GM23338 (cell line): ENCODE data around the gene PNMA1. TPM values are rescaled to one million over a fixed set of nuclear protein-coding genes. Genes with fewer than 3 reads are reported as not detected.

Experiments used
- ATAC-seq: fragments of 200-7000 bp; cut with Tn5 transposase; 3 replicates; pipeline ENCODE4 v1.9.1; 2020
- DNase-seq: peaks from one replicate; pipeline ENCODE4 v3.0.0-alpha.2; 2015; ENCODE audit warnings: low spot score
- H2AFZ ChIP-seq: fragments of 200-600 bp; sonication (generic); 2 replicates; pipeline ENCODE4 v1.8.0; 2016; ENCODE audit warnings: antibody characterized with exemption, mild to moderate bottlenecking, moderate library complexity
- H3F3A ChIP-seq: fragments of 200-600 bp; sonication (generic); replicated peaks from 2 replicates; pipeline ENCODE4 v1.8.0; 2017; ENCODE audit warnings: antibody characterized with exemption, mixed run types, low read depth
- H3K27ac ChIP-seq: fragments of 200-600 bp; sonication (generic); 2 replicates; pipeline ENCODE4 v1.6.1; 2016; ENCODE audit warnings: low read depth
- H3K27me3 ChIP-seq: fragments of 200-600 bp; sonication (generic); 2 replicates; pipeline ENCODE4 v1.8.0; 2016; ENCODE audit warnings: mild to moderate bottlenecking, mixed run types, moderate library complexity; ENCODE audit not compliant: insufficient read depth
- H3K36me3 ChIP-seq: fragments of 200-600 bp; sonication (generic); 2 replicates; pipeline ENCODE4 v1.8.0; 2016; ENCODE audit warnings: mild to moderate bottlenecking; ENCODE audit not compliant: insufficient read depth
- H3K4me1 ChIP-seq: fragments of 200-600 bp; sonication (generic); 2 replicates; pipeline ENCODE4 v1.8.0; 2016; ENCODE audit warnings: mild to moderate bottlenecking, moderate library complexity; ENCODE audit not compliant: insufficient read depth
- H3K4me2 ChIP-seq: fragments of 200-600 bp; sonication (generic); 2 replicates; pipeline ENCODE4 v1.7.1; 2017; ENCODE audit warnings: mixed run types
- H3K4me3 ChIP-seq: fragments of 200-600 bp; sonication (generic); 2 replicates; pipeline ENCODE4 v1.6.1; 2016; ENCODE audit warnings: mixed run types
- H3K79me2 ChIP-seq: fragments of 200-600 bp; sonication (generic); replicated peaks from 2 replicates; pipeline ENCODE4 v1.8.0; 2017; ENCODE audit warnings: mild to moderate bottlenecking; ENCODE audit not compliant: insufficient read depth
- H3K9me2 ChIP-seq: fragments of 200-600 bp; sonication (generic); 2 replicates; pipeline ENCODE4 v1.8.0; 2017; ENCODE audit not compliant: insufficient read depth
- H4K20me1 ChIP-seq: fragments of 200-600 bp; sonication (generic); replicated peaks from 2 replicates; pipeline ENCODE4 v1.8.0; 2017; ENCODE audit warnings: mild to moderate bottlenecking; ENCODE audit not compliant: insufficient read depth
- H3K27ac Mint-ChIP-seq: 2 replicates; pipeline ENCODE4 v1.8.0; 2020; ENCODE audit warnings: inconsistent platforms, mild to moderate bottlenecking, moderate library complexity, mixed read lengths
- H3K27me3 Mint-ChIP-seq: 3 replicates; pipeline ENCODE4 v1.8.0; 2022; ENCODE audit warnings: low read depth, mild to moderate bottlenecking, moderate library complexity, mixed read lengths, inconsistent platforms; ENCODE audit not compliant: insufficient read depth, poor library complexity
- H3K36me3 Mint-ChIP-seq: 3 replicates; pipeline ENCODE4 v1.8.0; 2021; ENCODE audit warnings: low read depth, mild to moderate bottlenecking, inconsistent platforms, moderate library complexity, mixed read lengths
- H3K4me1 Mint-ChIP-seq: 3 replicates; pipeline ENCODE4 v1.8.0; 2020; ENCODE audit warnings: mild to moderate bottlenecking, inconsistent platforms, mixed read lengths
- H3K4me3 Mint-ChIP-seq: 3 replicates; pipeline ENCODE4 v1.8.0; 2021; ENCODE audit warnings: moderate library complexity, mild to moderate bottlenecking, inconsistent platforms, mixed read lengths
- H3K9me3 Mint-ChIP-seq: 3 replicates; pipeline ENCODE4 v1.8.0; 2020; ENCODE audit warnings: moderate library complexity, mild to moderate bottlenecking, inconsistent platforms, mixed read lengths
- CREB1 ChIP-seq: fragments of 250-450 bp; sonication (Bioruptor Pico); IDR thresholded peaks from 2 replicates; pipeline ENCODE4 v1.5.0; 2020; ENCODE audit warnings: low read depth, mild to moderate bottlenecking, moderate library complexity
- ETS1 ChIP-seq: IDR thresholded peaks from 2 replicates; pipeline ENCODE4 v1.6.1; 2016; ENCODE audit warnings: antibody characterized with exemption
- EZH2 ChIP-seq: fragments of 200-600 bp; sonication (generic); IDR thresholded peaks from one replicate; pipeline ENCODE4 v1.8.0; 2017; ENCODE audit warnings: antibody characterized with exemption, mild to moderate bottlenecking, low read depth; ENCODE audit not compliant: unreplicated experiment
- EZH2phosphoT487 ChIP-seq: fragments of 200-600 bp; sonication (generic); IDR thresholded peaks from one replicate; pipeline ENCODE4 v1.8.1; 2018; ENCODE audit warnings: antibody characterized with exemption; ENCODE audit not compliant: unreplicated experiment
- JUNB ChIP-seq: IDR thresholded peaks from one replicate; pipeline ENCODE4 v1.6.1; 2016; ENCODE audit warnings: antibody characterized with exemption; ENCODE audit not compliant: unreplicated experiment
- NANOG ChIP-seq: IDR thresholded peaks from 2 replicates; pipeline ENCODE4 v1.6.1; 2016; ENCODE audit warnings: antibody characterized with exemption, borderline replicate concordance
- POLR2AphosphoS5 ChIP-seq: IDR thresholded peaks from 2 replicates; pipeline ENCODE4 v1.6.1; 2016; ENCODE audit warnings: antibody characterized with exemption, low read depth
- STAT1 ChIP-seq: IDR thresholded peaks from one replicate; pipeline ENCODE4 v1.6.1; 2016; ENCODE audit warnings: antibody characterized with exemption; ENCODE audit not compliant: unreplicated experiment
- ZNF114 ChIP-seq: fragments of 250-450 bp; sonication (Bioruptor Pico); IDR thresholded peaks from 2 replicates; pipeline ENCODE4 v1.5.0; 2020; ENCODE audit warnings: mild to moderate bottlenecking, moderate library complexity
- ZNF331 ChIP-seq: fragments of 250-450 bp; sonication (Bioruptor Pico); IDR thresholded peaks from 2 replicates; pipeline ENCODE4 v1.5.0; 2020; ENCODE audit warnings: low read depth, mild to moderate bottlenecking, moderate library complexity
- long read RNA-seq: library from polyadenylated mRNA; unstranded; transcript quantifications from one replicate; pipeline ENCODE4 v2.0.0, GENCODE V29; 2020; ENCODE audit not compliant: unreplicated experiment
- polyA plus RNA-seq: library from polyadenylated mRNA; unstranded; fragments of >200 nt; fragmentation: Nextera tagmentation; extraction: Ambion mirVana; gene quantifications from 2 replicates; pipeline ENCODE4 v1.2.1, GENCODE V29; 2016
- total RNA-seq: library from RNA; depleted of rRNA; stranded (reverse); fragments of >200 nt; shearing (Covaris generic); gene quantifications from 2 replicates; pipeline ENCODE4 v1.2.3, GENCODE V29; 2014; rRNA removed
- TF ChIP-seq, protein P1 (sequence below): fragments of 250-450 bp; sonication (Bioruptor Pico); IDR thresholded peaks from 2 replicates; pipeline ENCODE4 v1.5.0; 2020; ENCODE audit warnings: mild to moderate bottlenecking, moderate library complexity

Gene PNMA1, protein sequence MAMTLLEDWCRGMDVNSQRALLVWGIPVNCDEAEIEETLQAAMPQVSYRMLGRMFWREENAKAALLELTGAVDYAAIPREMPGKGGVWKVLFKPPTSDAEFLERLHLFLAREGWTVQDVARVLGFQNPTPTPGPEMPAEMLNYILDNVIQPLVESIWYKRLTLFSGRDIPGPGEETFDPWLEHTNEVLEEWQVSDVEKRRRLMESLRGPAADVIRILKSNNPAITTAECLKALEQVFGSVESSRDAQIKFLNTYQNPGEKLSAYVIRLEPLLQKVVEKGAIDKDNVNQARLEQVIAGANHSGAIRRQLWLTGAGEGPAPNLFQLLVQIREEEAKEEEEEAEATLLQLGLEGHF
- total RNA-seq (32.9 and 35.6 TPM in 2 replicates), polyA plus RNA-seq (18.2 and 19.6 TPM in 2 replicates)
- long read RNA-seq, transcript PNMA1-201 (1 exons, 2,590 nt), result major isoform, 12 of 12 reads
- long read RNA-seq, partial matches to known transcripts, result 0 of 12 reads
- long read RNA-seq, other reads (novel, unspliced or antisense), result 0 of 12 reads

GRCh38 chr14:73713803-73714655 is at the start of gene PNMA1:
PNMA1 (minus strand) TSS chr14:73714384; CDS start chr14:73713639, 745 bp downstream.
- peaks cover 23% of the 10 kb centered on the region for H4K20me1 ChIP-seq
- peak; percentile 93 for DNase-seq
- Mint-ChIP-seq H3K27ac (peak within 1 kb of the TSS; percentile 97), H3K27me3 (peaks cover 23% of the 10 kb centered on the region), H3K36me3 (peaks cover 11% of the 10 kb centered on the region), H3K9me3 (no peaks in the 10 kb centered on the region; the same call in 2 of the 3 replicates), H3K4me1 (peaks cover 33% of the 10 kb centered on the region), H3K4me3 (peak within 1 kb of the TSS; percentile 93)
- no peaks in the 10 kb centered on the region for H3K36me3 ChIP-seq
- peaks cover 35% of the 10 kb centered on the region for H3K4me1 ChIP-seq
- H3K4me3 ChIP-seq, result peak within 1 kb of the TSS; percentile 97
- H2AFZ ChIP-seq, result peak within 1 kb of the TSS; percentile 94; the same call in 1 of the 2 replicates
- H3K27ac ChIP-seq, result peak within 1 kb of the TSS; percentile 69; the same call in 1 of the 2 replicates
- H3K27me3 ChIP-seq, result peaks cover 20% of the 10 kb centered on the region; the same call in 1 of the 2 replicates
- H3F3A ChIP-seq, result peaks cover 17% of the 10 kb centered on the region; the same call in 1 of the 2 replicates
- H3K9me2 ChIP-seq, result no peaks in the 10 kb centered on the region
- peaks cover 34% of the 10 kb centered on the region for H3K79me2 ChIP-seq
- no peak for TF ChIP-seq JUNB
- no peak for TF ChIP-seq NANOG
- no peak for TF ChIP-seq ZNF331 (CRISPR knock-in tag)
- peak; percentile 35; the same call in 1 of the 2 replicates for TF ChIP-seq CREB1
- no peak for TF ChIP-seq EZH2phosphoT487
- no peak for TF ChIP-seq EZH2
- TF ChIP-seq ETS1, result no peak
- TF ChIP-seq STAT1, result no peak
- peak; percentile 87 for TF ChIP-seq POLR2AphosphoS5
- no peak for TF ChIP-seq ZNF114 (CRISPR knock-in tag)
- ATAC-seq, result peak; percentile 66
- peak within 1 kb of the TSS; percentile 100 for H3K4me2 ChIP-seq

GRCh38 chr14:73763396-73763795 is 49.2 kb upstream of the PNMA1 start:
- no peaks in the 10 kb centered on the region; the same call in 1 of the 2 replicates for H4K20me1 ChIP-seq
- H3K4me2 ChIP-seq, result no peak overlapping the region
- DNase-seq (no peak), ATAC-seq (no peak)
- H3K27ac Mint-ChIP-seq, result no peak overlapping the region
- H3K4me1 Mint-ChIP-seq, result peaks cover 26% of the 10 kb centered on the region
- H2AFZ ChIP-seq, result no peak overlapping the region
- H3K4me3 Mint-ChIP-seq, result no peak overlapping the region
- no peak overlapping the region for H3K27ac ChIP-seq
- no peaks in the 10 kb centered on the region for H3K9me3 Mint-ChIP-seq
- peaks cover 35% of the 10 kb centered on the region for H3K27me3 ChIP-seq
- H3F3A ChIP-seq, result 0 out of 2 replicates have a peak, but pooled peaks cover 8% of the 10 kb centered on the region
- H3K36me3 ChIP-seq, result no peaks in the 10 kb centered on the region
- no peaks in the 10 kb centered on the region for H3K79me2 ChIP-seq
- H3K27me3 Mint-ChIP-seq, result peaks cover 35% of the 10 kb centered on the region
- peaks cover 16% of the 10 kb centered on the region for H3K4me1 ChIP-seq
- H3K9me2 ChIP-seq, result no peaks in the 10 kb centered on the region
- no peaks in the 10 kb centered on the region; the same call in 2 of the 3 replicates for H3K36me3 Mint-ChIP-seq
- H3K4me3 ChIP-seq, result no peak overlapping the region
- no peak for TF ChIP-seq POLR2AphosphoS5
- TF ChIP-seq, protein P1, sequence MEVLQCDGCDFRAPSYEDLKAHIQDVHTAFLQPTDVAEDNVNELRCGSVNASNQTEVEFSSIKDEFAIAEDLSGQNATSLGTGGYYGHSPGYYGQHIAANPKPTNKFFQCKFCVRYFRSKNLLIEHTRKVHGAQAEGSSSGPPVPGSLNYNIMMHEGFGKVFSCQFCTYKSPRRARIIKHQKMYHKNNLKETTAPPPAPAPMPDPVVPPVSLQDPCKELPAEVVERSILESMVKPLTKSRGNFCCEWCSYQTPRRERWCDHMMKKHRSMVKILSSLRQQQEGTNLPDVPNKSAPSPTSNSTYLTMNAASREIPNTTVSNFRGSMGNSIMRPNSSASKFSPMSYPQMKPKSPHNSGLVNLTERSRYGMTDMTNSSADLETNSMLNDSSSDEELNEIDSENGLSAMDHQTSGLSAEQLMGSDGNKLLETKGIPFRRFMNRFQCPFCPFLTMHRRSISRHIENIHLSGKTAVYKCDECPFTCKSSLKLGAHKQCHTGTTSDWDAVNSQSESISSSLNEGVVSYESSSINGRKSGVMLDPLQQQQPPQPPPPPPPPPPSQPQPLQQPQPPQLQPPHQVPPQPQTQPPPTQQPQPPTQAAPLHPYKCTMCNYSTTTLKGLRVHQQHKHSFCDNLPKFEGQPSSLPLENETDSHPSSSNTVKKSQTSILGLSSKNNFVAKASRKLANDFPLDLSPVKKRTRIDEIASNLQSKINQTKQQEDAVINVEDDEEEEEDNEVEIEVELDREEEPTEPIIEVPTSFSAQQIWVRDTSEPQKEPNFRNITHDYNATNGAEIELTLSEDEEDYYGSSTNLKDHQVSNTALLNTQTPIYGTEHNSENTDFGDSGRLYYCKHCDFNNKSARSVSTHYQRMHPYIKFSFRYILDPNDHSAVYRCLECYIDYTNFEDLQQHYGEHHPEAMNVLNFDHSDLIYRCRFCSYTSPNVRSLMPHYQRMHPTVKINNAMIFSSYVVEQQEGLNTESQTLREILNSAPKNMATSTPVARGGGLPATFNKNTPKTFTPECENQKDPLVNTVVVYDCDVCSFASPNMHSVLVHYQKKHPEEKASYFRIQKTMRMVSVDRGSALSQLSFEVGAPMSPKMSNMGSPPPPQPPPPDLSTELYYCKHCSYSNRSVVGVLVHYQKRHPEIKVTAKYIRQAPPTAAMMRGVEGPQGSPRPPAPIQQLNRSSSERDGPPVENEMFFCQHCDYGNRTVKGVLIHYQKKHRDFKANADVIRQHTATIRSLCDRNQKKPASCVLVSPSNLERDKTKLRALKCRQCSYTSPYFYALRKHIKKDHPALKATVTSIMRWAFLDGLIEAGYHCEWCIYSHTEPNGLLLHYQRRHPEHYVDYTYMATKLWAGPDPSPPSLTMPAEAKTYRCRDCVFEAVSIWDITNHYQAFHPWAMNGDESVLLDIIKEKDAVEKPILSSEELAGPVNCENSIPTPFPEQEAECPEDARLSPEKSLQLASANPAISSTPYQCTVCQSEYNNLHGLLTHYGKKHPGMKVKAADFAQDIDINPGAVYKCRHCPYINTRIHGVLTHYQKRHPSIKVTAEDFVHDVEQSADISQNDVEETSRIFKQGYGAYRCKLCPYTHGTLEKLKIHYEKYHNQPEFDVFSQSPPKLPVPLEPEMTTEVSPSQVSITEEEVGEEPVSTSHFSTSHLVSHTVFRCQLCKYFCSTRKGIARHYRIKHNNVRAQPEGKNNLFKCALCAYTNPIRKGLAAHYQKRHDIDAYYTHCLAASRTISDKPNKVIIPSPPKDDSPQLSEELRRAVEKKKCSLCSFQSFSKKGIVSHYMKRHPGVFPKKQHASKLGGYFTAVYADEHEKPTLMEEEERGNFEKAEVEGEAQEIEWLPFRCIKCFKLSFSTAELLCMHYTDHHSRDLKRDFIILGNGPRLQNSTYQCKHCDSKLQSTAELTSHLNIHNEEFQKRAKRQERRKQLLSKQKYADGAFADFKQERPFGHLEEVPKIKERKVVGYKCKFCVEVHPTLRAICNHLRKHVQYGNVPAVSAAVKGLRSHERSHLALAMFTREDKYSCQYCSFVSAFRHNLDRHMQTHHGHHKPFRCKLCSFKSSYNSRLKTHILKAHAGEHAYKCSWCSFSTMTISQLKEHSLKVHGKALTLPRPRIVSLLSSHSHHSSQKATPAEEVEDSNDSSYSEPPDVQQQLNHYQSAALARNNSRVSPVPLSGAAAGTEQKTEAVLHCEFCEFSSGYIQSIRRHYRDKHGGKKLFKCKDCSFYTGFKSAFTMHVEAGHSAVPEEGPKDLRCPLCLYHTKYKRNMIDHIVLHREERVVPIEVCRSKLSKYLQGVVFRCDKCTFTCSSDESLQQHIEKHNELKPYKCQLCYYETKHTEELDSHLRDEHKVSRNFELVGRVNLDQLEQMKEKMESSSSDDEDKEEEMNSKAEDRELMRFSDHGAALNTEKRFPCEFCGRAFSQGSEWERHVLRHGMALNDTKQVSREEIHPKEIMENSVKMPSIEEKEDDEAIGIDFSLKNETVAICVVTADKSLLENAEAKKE (CRISPR knock-in tag), result no peak
